Measurements from ENCODE around the gene KLHL30.

Gene KLHL30

GRCh38 chr2:238148981-238149380 lies 10.5 kb downstream of the KLHL30 start:
- no peak for DNase-seq (ENCODE audit: low spot score)

- DNase-seq (ENCODE audit: low spot score) = no peak
Observed at GRCh38 chr2:238149841-238150572, 11.5 kb downstream of the KLHL30 start.

GRCh38 chr2:238150686-238151085 lies 12.2 kb downstream of the KLHL30 start:
- DNase-seq (ENCODE audit: low spot score) = no peak

- no peak for DNase-seq (ENCODE audit: low spot score)
Observed at GRCh38 chr2:238151205-238151604, 12.7 kb downstream of the KLHL30 start.

- DNase-seq (ENCODE audit: low spot score) = no peak
Observed at GRCh38 chr2:238151628-238152235, 13.3 kb downstream of the KLHL30 start.

GRCh38 chr2:238152771-238153688 lies 14.6 kb downstream of the KLHL30 start:
- no peak for DNase-seq (ENCODE audit: low spot score)

- no peak for DNase-seq (ENCODE audit: low spot score)
Observed at GRCh38 chr2:238154570-238154969, 16.1 kb downstream of the KLHL30 start.

GRCh38 chr2:238155051-238155760 lies 16.7 kb downstream of the KLHL30 start:
- no peak for DNase-seq (ENCODE audit: low spot score)

- no peak for DNase-seq (ENCODE audit: low spot score)
Observed at GRCh38 chr2:238155761-238156694, 17.6 kb downstream of the KLHL30 start.

GRCh38 chr2:238157506-238158017 lies 19.1 kb downstream of the KLHL30 start:
- no peak for DNase-seq (ENCODE audit: low spot score)

- DNase-seq (ENCODE audit: low spot score) = no peak
Observed at GRCh38 chr2:238158018-238158508, 19.6 kb downstream of the KLHL30 start.

GRCh38 chr2:238158509-238159070 lies 20.1 kb downstream of the KLHL30 start, which contains the start of gene ERFE:
TSS of gene ERFE (plus strand) at chr2:238158970. CDS start at chr2:238159008, 38 bp downstream.
- peak; percentile 37 for DNase-seq (ENCODE audit: low spot score)

- DNase-seq (ENCODE audit: low spot score) = no peak
Observed at GRCh38 chr2:238159071-238159539, 20.6 kb downstream of the KLHL30 start.

GRCh38 chr2:238159661-238160205 lies 21.3 kb downstream of the KLHL30 start:
- DNase-seq (ENCODE audit: low spot score) = no peak

- DNase-seq (ENCODE audit: low spot score) = no peak
Observed at GRCh38 chr2:238160206-238161129, 22.0 kb downstream of the KLHL30 start.

- DNase-seq (ENCODE audit: low spot score) = no peak
Observed at GRCh38 chr2:238161291-238162051, 23.0 kb downstream of the KLHL30 start.

- no peak for DNase-seq (ENCODE audit: low spot score)
Observed at GRCh38 chr2:238162251-238162845, 23.9 kb downstream of the KLHL30 start.

Data from activated CD4-positive, alpha-beta T cell treated with anti-CD3 and anti-CD28 coated beads, Interleukin-2, Interleukin-4, amounts not matched to agents 100 ng/mL and 50 ng/mL, durations not matched to agents 16 hours and 8 hours (primary cell).